ENCODE measurements around the gene SLC25A26.

DNA sequence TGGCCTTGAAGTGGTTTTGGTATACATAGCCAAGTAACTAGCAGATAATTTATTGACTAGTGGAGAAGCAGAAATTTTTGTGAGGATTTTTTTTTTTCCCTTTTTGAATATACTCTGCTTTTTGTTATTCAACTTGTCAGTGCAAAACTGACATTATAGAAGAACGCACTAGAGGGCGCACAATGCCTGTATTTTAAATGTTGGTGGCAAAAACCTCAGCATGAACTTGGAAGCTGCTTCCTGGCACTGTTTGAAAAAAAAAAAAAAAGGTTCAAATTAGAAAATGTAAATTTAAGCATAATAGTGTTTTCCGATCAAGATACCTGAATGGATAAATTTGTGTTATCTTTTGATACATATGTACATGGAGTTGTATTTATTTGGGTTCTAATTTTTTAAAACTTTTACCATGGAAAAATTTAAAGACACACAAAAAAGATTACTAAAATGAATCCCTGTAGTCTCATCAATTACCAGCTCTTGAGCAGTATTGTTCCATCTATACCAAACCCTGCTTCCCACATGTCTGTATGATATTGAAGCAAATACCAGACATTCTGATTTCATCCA, 56.0 kb downstream of the SLC25A26 start:
- TF ChIP-seq CTCF (IDR thresholded peaks at IDR 0.05) (peak; percentile 50 to 81 (median 74)), POLR2AphosphoS5 (IDR thresholded peaks at IDR 0.05) (peak; percentile 22), EP300 (IDR thresholded peaks at IDR 0.05) (no peak), POLR2A (IDR thresholded peaks at IDR 0.05) (no peak)

Data from gastroesophageal sphincter (tissue), 3 donors.